Astrocyte (in vitro differentiated cells and primary cell): ENCODE data around the gene GSTCD. TPM values are rescaled to one million over a fixed set of nuclear protein-coding genes. Genes with fewer than 3 reads are reported as not detected.
A peak's percentile ranks its signal among the peaks of the same experiment; 100 is the strongest.

Source experiments
- DNase-seq: peaks from one replicate; pipeline ENCODE4 v3.0.0-alpha.2; 2010; ENCODE audit warnings: low read depth
- FAIRE-seq: peaks from 2 replicates; lab custom pipeline; 2011; peaks lifted over from hg19 to GRCh38; lab: Jason Lieb, UNC
- H2AFZ ChIP-seq: 2 replicates; pipeline ENCODE4 v1.6.0; 2012; ENCODE audit warnings: low read depth, low read length, inconsistent platforms
- H3K27ac ChIP-seq: 2 replicates; pipeline ENCODE4 v1.5.1; 2011; ENCODE audit warnings: low read depth, low read length, inconsistent platforms
- H3K27me3 ChIP-seq: 2 replicates; pipeline ENCODE4 v1.6.0; 2011; ENCODE audit warnings: low read length, inconsistent platforms; ENCODE audit not compliant: insufficient read depth
- H3K36me3 ChIP-seq: 2 replicates; pipeline ENCODE4 v1.5.1; 2011; ENCODE audit warnings: low read length, inconsistent platforms; ENCODE audit not compliant: insufficient read depth
- H3K4me1 ChIP-seq: 2 replicates; pipeline ENCODE4 v1.5.1; 2011; ENCODE audit warnings: low read length, inconsistent platforms; ENCODE audit not compliant: insufficient read depth
- H3K4me2 ChIP-seq: 2 replicates; pipeline ENCODE4 v1.6.0; 2012; ENCODE audit warnings: low read length, inconsistent platforms
- H3K4me3 ChIP-seq: 2 replicates; pipeline ENCODE4 v1.5.1; 2011; ENCODE audit warnings: low read depth, mild to moderate bottlenecking, low read length, inconsistent platforms; ENCODE audit not compliant: insufficient read depth
- H3K79me2 ChIP-seq: 2 replicates; pipeline ENCODE4 v1.6.0; 2012; ENCODE audit warnings: mild to moderate bottlenecking, low read length, inconsistent platforms; ENCODE audit not compliant: insufficient read depth
- H3K9ac ChIP-seq: 2 replicates; pipeline ENCODE4 v1.6.0; 2012; ENCODE audit warnings: mild to moderate bottlenecking, low read length, inconsistent platforms
- H3K9me3 ChIP-seq: 2 replicates; pipeline ENCODE4 v1.5.1; 2012; ENCODE audit warnings: low read depth, mild to moderate bottlenecking, low read length, inconsistent platforms; ENCODE audit not compliant: insufficient read depth
- H4K20me1 ChIP-seq: 2 replicates; pipeline ENCODE4 v1.6.0; 2012; ENCODE audit warnings: low read length, inconsistent platforms; ENCODE audit not compliant: insufficient read depth
- H3K27ac Mint-ChIP-seq: one replicate; pipeline ENCODE4 v1.8.0; 2021; ENCODE audit warnings: mild to moderate bottlenecking, mixed read lengths; ENCODE audit not compliant: unreplicated experiment
- H3K27me3 Mint-ChIP-seq: one replicate; pipeline ENCODE4 v1.8.0; 2021; ENCODE audit warnings: low read depth, mixed read lengths; ENCODE audit not compliant: unreplicated experiment
- H3K36me3 Mint-ChIP-seq: one replicate; pipeline ENCODE4 v1.8.0; 2021; ENCODE audit warnings: low read depth, mixed read lengths; ENCODE audit not compliant: unreplicated experiment
- H3K4me1 Mint-ChIP-seq: one replicate; pipeline ENCODE4 v1.8.0; 2021; ENCODE audit warnings: low read depth, mixed read lengths; ENCODE audit not compliant: unreplicated experiment
- H3K4me3 Mint-ChIP-seq: one replicate; pipeline ENCODE4 v1.8.0; 2021; ENCODE audit warnings: mild to moderate bottlenecking, moderate library complexity, mixed read lengths; ENCODE audit not compliant: unreplicated experiment
- H3K9me3 Mint-ChIP-seq: one replicate; pipeline ENCODE4 v1.8.0; 2021; ENCODE audit warnings: mild to moderate bottlenecking, mixed read lengths; ENCODE audit not compliant: unreplicated experiment
- EZH2 ChIP-seq: IDR thresholded peaks from 2 replicates; pipeline ENCODE4 v1.6.1; 2012; ENCODE audit warnings: mild to moderate bottlenecking, low read length, inconsistent platforms; ENCODE audit not compliant: insufficient read depth
- total RNA-seq: library from RNA; stranded (reverse); gene quantifications from 2 replicates; pipeline ENCODE4 v1.2.1, GENCODE V29; 2021
- TF ChIP-seq, protein P1 (sequence below): IDR thresholded peaks from 2 replicates; pipeline ENCODE4 v1.5.1; 2011; ENCODE audit warnings: low read depth, mild to moderate bottlenecking, inconsistent platforms, low read length, moderate library complexity; ENCODE audit not compliant: insufficient read depth

GSTCD gene
- total RNA-seq, 1 donor from 2014 or later, result 12.3 TPM

DNA sequence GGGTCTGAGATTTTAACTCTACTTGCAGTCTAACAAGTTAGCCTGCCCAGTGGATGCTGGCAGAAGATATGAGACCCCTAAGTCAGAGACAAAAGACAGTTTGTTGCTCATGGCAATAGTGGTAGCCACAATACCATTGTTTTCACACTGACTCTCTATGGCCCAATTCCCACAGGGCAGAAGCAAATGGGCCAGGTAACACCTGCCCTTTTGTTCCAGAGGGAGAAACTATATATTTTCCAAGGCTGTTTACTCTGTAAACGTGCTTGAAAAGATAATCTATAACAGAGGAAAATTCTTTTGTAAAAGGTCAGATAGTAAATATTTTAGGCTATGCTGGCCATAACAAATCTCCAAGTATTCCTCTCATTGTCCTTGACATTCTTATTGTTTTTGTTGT, 129.5 kb downstream of the GSTCD start:
- Histone ChIP-seq H3K4me1 (no peaks in the 10 kb centered on the region), H3K9me3 (no peaks in the 10 kb centered on the region), H3K36me3 (no peaks in the 10 kb centered on the region), H3K9ac (no peak overlapping the region), H3K27me3 (no peaks in the 10 kb centered on the region), H4K20me1 (no peaks in the 10 kb centered on the region), H3K79me2 (no peaks in the 10 kb centered on the region), H3K4me2 (no peak overlapping the region), H3K27ac (no peak overlapping the region), H2AFZ (no peak overlapping the region), H3K4me3 (no peak overlapping the region)
- no peak overlapping the region for H3K4me3 Mint-ChIP-seq
- H3K27me3 Mint-ChIP-seq, result no peaks in the 10 kb centered on the region
- H3K9me3 Mint-ChIP-seq, result no peaks in the 10 kb centered on the region
- H3K36me3 Mint-ChIP-seq, result peaks cover 16% of the 10 kb centered on the region
- H3K27ac Mint-ChIP-seq, result no peak overlapping the region
- H3K4me1 Mint-ChIP-seq, result no peaks in the 10 kb centered on the region
- TF ChIP-seq, protein P1, sequence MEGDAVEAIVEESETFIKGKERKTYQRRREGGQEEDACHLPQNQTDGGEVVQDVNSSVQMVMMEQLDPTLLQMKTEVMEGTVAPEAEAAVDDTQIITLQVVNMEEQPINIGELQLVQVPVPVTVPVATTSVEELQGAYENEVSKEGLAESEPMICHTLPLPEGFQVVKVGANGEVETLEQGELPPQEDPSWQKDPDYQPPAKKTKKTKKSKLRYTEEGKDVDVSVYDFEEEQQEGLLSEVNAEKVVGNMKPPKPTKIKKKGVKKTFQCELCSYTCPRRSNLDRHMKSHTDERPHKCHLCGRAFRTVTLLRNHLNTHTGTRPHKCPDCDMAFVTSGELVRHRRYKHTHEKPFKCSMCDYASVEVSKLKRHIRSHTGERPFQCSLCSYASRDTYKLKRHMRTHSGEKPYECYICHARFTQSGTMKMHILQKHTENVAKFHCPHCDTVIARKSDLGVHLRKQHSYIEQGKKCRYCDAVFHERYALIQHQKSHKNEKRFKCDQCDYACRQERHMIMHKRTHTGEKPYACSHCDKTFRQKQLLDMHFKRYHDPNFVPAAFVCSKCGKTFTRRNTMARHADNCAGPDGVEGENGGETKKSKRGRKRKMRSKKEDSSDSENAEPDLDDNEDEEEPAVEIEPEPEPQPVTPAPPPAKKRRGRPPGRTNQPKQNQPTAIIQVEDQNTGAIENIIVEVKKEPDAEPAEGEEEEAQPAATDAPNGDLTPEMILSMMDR, result no peak
- TF ChIP-seq EZH2, result no peak
- FAIRE-seq (no peak), DNase-seq (no peak)

DNA sequence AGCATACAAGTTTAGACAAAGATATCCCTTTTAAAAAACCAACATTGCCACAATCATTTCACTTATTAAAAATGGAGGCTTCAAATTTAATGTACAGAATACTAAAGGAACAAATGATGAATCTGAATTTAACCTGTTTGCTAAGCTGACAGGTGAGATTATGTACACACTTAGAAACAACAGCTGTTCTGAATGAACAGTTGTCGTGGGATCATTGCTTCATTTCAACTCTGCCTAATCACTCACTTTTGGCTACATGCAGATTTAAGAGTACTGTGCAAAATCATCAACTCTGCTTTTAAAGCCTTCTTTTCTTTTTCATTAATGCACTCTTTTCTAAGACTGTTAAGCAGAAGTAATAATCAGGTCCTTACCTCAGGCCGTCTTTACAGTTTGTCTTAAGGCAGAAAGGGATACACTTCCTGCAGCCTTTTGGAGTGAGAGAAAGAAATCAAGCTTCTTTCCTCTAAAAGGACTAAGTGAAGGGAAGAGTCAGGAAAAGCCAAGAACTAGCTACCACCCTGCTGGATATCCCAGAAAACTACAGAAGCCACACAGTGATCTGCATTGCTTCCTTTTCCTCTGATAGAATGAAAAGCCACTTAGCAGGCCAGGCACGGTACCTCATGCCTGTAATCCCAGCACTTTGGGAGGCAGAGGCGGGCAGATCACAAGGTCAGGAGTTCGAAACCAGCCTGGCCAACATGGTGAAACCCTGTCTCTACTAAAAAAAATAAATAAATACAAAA, 132.0 kb downstream of the GSTCD start:
- Histone ChIP-seq H3K9me3 (no peaks in the 10 kb centered on the region), H2AFZ (no peak overlapping the region), H3K4me2 (no peak overlapping the region), H3K27ac (no peak overlapping the region), H4K20me1 (no peaks in the 10 kb centered on the region), H3K36me3 (no peaks in the 10 kb centered on the region), H3K4me1 (no peaks in the 10 kb centered on the region), H3K27me3 (no peaks in the 10 kb centered on the region), H3K79me2 (no peaks in the 10 kb centered on the region), H3K4me3 (no peak overlapping the region), H3K9ac (no peak overlapping the region)
- no peak for DNase-seq
- peaks cover 17% of the 10 kb centered on the region for H3K36me3 Mint-ChIP-seq
- H3K27me3 Mint-ChIP-seq, result no peaks in the 10 kb centered on the region
- no peak overlapping the region for H3K27ac Mint-ChIP-seq
- no peak overlapping the region for H3K4me3 Mint-ChIP-seq
- TF ChIP-seq EZH2, result no peak
- TF ChIP-seq, protein P1, result no peak
- peaks cover 9% of the 10 kb centered on the region for H3K4me1 Mint-ChIP-seq
- no peaks in the 10 kb centered on the region for H3K9me3 Mint-ChIP-seq
- no peak for FAIRE-seq

DNA sequence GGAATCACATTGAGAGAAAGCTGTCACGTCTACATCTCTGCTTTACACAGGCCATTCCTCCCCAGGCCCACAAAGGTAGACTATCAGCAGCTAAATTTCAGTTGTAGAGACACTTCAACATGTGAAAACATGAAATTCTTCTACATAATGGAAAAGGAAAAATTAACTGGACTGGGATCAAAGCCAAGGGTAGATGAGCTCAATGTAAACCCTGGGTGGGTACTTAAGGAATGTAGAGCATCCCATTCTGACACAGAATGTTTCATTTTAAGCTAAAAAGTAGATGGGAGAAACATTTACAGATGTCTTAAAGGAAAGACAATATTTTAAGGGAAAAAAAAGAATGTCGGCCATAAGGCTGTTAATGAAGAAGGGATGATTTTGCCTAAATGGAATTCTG, 135.4 kb downstream of the GSTCD start:
- no peak for TF ChIP-seq EZH2
- TF ChIP-seq, protein P1, result no peak
- no peak overlapping the region for H3K4me2 ChIP-seq
- peak; percentile 55 for FAIRE-seq

More for the DNA sequence above, 135.4 kb downstream of the GSTCD start:
- H3K79me2 ChIP-seq, result no peaks in the 10 kb centered on the region
- no peaks in the 10 kb centered on the region for H3K4me1 ChIP-seq
- no peak overlapping the region for H2AFZ ChIP-seq
- no peaks in the 10 kb centered on the region for H4K20me1 ChIP-seq
- no peak overlapping the region for H3K9ac ChIP-seq
- Mint-ChIP-seq H3K4me1 (peaks cover 9% of the 10 kb centered on the region), H3K9me3 (no peaks in the 10 kb centered on the region), H3K27me3 (no peaks in the 10 kb centered on the region), H3K4me3 (no peak overlapping the region), H3K36me3 (peaks cover 8% of the 10 kb centered on the region), H3K27ac (no peak overlapping the region)
- H3K4me3 ChIP-seq, result no peak overlapping the region
- H3K27ac ChIP-seq, result no peak overlapping the region
- H3K9me3 ChIP-seq, result no peaks in the 10 kb centered on the region
- H3K27me3 ChIP-seq, result no peaks in the 10 kb centered on the region
- H3K36me3 ChIP-seq, result no peaks in the 10 kb centered on the region
- DNase-seq, result no peak
